Colonic mucosa (tissue), 4 donors: ENCODE measurements around the gene SRSF5. TPM values are rescaled to one million over a fixed set of nuclear protein-coding genes. Genes with fewer than 3 reads are reported as not detected.

Experiments used
- DNase-seq: peaks from one replicate; pipeline ENCODE4 v3.0.0-alpha.2; 2020
- H3K27ac ChIP-seq: fragments of 200-600 bp; one replicate; pipeline ENCODE4 v1.8.0; 2021
- H3K27me3 ChIP-seq: fragments of 200-600 bp; one replicate; pipeline ENCODE4 v1.8.0; 2021
- H3K36me3 ChIP-seq: fragments of 200-600 bp; one replicate; pipeline ENCODE4 v1.8.0; 2021
- H3K4me1 ChIP-seq: fragments of 200-600 bp; one replicate; pipeline ENCODE4 v1.8.0; 2021; ENCODE audit warnings: mild to moderate bottlenecking
- H3K4me3 ChIP-seq: fragments of 200-600 bp; one replicate; pipeline ENCODE4 v1.8.0; 2021
- H3K9ac ChIP-seq, 2 donors: one replicate each; pipeline ENCODE4 v1.7.0; 2013; ENCODE audit warnings: control low read depth in 2 of 2, low read depth in 2 of 2, low read length in 2 of 2
- H3K9me3 ChIP-seq: fragments of 200-600 bp; one replicate; pipeline ENCODE4 v1.8.0; 2021
- intact Hi-C: fragments of 100-400 bp; cut with DNase I; formaldehyde crosslinking; loops from one replicate; pipeline ENCODE4 v1.14.1; 2022
- total RNA-seq, 2 donors: library from RNA; stranded (reverse); fragmentation: NEBNext Ultra II Directional in 1 of 2; extraction: Animal tissue kit (Norgen Biotek cat#: 25700) in 1 of 2; gene quantifications; one replicate each; pipeline ENCODE4 v1.2.1, GENCODE V29; 2021
- TF ChIP-seq, protein P1 (sequence below): fragments of 200-600 bp; IDR thresholded peaks from one replicate; pipeline ENCODE4 v1.8.0; 2022; ENCODE audit warnings: antibody characterized with exemption, mild to moderate bottlenecking
- donor health status: healthy.
- donor health status: DM: no; HTN: no; CAD: no.
- donor health status: DM: no; HTN: no; CAD: no.

SRSF5 gene
- total RNA-seq, 2 donors from 2014 or later: 198 to 206 TPM

DNA sequence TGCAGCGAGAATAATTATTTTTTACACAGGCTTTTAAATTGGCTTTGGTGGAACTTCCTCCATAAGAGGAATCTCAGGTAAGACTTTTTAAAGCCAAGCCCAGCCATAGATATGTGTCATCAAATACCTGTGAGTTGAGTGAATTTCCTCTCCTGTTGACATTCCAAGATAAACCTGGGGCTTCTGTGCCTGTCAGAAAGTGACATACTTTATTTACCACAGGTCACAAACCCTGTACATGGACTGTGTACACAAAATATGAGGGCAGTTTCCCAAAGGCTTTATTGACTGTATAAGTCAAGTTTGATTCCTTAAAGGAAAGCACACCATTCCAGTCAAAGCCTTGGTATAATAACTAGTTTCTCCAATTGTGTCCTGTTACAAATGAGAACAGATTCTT, 25.9 kb upstream of the SRSF5 start:
- H3K27ac ChIP-seq: peak overlapping the region; percentile 3
- H3K4me1 ChIP-seq: no peaks in the 10 kb centered on the region
- H3K9ac ChIP-seq: no peak overlapping the region
- TF ChIP-seq, protein P1, sequence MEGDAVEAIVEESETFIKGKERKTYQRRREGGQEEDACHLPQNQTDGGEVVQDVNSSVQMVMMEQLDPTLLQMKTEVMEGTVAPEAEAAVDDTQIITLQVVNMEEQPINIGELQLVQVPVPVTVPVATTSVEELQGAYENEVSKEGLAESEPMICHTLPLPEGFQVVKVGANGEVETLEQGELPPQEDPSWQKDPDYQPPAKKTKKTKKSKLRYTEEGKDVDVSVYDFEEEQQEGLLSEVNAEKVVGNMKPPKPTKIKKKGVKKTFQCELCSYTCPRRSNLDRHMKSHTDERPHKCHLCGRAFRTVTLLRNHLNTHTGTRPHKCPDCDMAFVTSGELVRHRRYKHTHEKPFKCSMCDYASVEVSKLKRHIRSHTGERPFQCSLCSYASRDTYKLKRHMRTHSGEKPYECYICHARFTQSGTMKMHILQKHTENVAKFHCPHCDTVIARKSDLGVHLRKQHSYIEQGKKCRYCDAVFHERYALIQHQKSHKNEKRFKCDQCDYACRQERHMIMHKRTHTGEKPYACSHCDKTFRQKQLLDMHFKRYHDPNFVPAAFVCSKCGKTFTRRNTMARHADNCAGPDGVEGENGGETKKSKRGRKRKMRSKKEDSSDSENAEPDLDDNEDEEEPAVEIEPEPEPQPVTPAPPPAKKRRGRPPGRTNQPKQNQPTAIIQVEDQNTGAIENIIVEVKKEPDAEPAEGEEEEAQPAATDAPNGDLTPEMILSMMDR: no peak
- DNase-seq: no peak
- H3K27me3 ChIP-seq: no peaks in the 10 kb centered on the region
- intact Hi-C loops: no loop called here
- H3K4me3 ChIP-seq: no peak overlapping the region
- no peaks in the 10 kb centered on the region for H3K36me3 ChIP-seq
- no peaks in the 10 kb centered on the region for H3K9me3 ChIP-seq

DNA sequence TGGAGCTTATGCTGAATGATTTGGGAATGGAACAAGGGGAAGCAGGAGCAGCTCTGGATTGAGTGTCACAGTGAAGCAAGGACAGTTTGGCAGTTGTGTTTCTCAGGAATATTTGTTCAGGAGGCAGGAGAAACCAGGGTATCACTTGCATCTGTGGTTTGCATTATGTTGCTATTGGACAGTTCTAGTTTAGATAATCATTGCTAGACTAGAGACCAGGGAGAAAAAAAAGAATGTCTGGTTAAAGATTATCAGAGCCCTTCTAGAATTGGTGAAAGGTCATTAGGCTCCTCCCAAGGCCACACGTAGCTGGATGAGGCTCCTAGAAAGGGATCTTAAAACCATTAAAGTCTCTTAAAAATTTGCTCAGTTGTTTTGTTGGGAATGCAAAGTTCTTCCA, 17.0 kb upstream of the SRSF5 start:
- no peaks in the 10 kb centered on the region for H3K4me1 ChIP-seq
- DNase-seq: peak; percentile 52
- no peak overlapping the region for H3K4me3 ChIP-seq
- no peaks in the 10 kb centered on the region for H3K9me3 ChIP-seq
- peak overlapping the region; percentile 58 for H3K27ac ChIP-seq
- no peaks in the 10 kb centered on the region for H3K27me3 ChIP-seq
- TF ChIP-seq, protein P1: no peak
- H3K36me3 ChIP-seq: no peaks in the 10 kb centered on the region
- peak overlapping the region in 1 of 2 donors; percentile 58 for H3K9ac ChIP-seq
- intact Hi-C loops: no loop called here

DNA sequence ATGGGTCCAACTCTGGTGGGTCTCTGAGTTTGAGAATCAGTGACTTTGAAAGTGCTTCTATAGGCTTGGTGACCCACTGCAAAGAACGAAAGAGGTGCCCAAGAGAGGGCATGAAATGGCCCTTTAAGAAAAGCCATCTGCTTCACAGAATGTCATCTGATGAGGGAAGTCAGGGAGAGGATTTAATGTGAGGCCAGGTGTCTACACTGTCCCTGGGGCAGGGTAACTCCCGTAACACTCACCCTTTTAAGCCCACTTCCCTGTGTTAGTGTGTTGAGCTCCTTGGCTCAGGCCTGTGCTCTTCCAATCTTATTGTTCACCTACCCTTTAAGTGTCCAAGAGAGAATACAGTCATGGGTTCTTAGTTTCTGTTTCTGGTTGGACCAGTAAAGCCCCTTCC, 16.4 kb upstream of the SRSF5 start:
- TF ChIP-seq, protein P1: no peak
- DNase-seq: no peak
- Histone ChIP-seq H3K27me3 (no peaks in the 10 kb centered on the region), H3K36me3 (no peaks in the 10 kb centered on the region), H3K4me1 (no peaks in the 10 kb centered on the region), H3K27ac (peak overlapping the region; percentile 58), H3K4me3 (no peak overlapping the region), H3K9me3 (no peaks in the 10 kb centered on the region), H3K9ac (peak overlapping the region in 1 of 2 donors; percentile 58)
- intact Hi-C loops: no loop called here

DNA sequence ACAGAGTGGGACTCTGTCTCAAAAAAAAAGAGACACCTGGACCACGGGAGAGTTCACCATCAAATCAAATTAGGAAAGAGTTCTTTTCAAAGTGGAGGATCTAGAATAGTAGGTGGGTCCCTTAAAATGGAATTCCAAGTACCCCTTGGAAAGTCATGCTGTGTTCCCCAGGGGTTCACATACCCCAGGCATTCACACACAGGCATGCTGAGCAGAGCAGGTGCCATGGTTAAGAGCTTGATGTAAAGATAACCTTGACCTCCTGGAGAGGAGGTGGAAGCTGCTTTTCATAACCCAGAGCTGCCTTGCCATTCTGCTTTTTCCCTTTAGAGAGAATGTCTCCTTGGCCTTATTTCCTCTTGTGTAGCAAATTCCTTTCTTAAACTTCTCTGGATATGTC, 14.2 kb upstream of the SRSF5 start:
- Histone ChIP-seq H3K9me3 (no peaks in the 10 kb centered on the region), H3K4me3 (no peak overlapping the region), H3K4me1 (no peaks in the 10 kb centered on the region), H3K36me3 (no peaks in the 10 kb centered on the region), H3K27ac (no peak overlapping the region), H3K9ac (no peak overlapping the region), H3K27me3 (no peaks in the 10 kb centered on the region)
- TF ChIP-seq, protein P1: no peak
- intact Hi-C loops: no loop called here
- no peak for DNase-seq

DNA sequence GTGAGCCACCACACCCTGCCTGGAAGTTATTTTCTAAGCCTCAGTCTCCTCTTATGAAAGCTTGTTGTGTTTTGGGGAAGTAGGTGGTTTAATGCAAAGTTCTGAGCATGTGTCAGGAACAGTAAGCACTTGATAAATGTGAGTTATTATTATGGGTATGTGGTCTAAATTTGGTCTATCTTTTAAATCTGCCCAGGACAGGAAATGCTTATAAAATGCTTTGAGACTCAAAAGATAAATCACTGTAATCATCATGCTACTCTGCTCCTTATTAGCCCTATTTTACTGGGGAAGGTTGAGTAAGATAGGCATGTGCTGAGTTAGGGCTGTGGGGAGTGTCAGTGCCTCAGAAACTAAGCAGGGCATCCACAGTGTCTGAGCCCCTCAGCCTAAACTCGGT, 13.1 kb upstream of the SRSF5 start:
- Histone ChIP-seq H3K9me3 (no peaks in the 10 kb centered on the region), H3K9ac (no peak overlapping the region), H3K36me3 (no peaks in the 10 kb centered on the region), H3K27ac (no peak overlapping the region), H3K27me3 (no peaks in the 10 kb centered on the region), H3K4me1 (no peaks in the 10 kb centered on the region), H3K4me3 (no peak overlapping the region)
- DNase-seq: no peak
- TF ChIP-seq, protein P1: no peak
- intact Hi-C loops: no loop called here

DNA sequence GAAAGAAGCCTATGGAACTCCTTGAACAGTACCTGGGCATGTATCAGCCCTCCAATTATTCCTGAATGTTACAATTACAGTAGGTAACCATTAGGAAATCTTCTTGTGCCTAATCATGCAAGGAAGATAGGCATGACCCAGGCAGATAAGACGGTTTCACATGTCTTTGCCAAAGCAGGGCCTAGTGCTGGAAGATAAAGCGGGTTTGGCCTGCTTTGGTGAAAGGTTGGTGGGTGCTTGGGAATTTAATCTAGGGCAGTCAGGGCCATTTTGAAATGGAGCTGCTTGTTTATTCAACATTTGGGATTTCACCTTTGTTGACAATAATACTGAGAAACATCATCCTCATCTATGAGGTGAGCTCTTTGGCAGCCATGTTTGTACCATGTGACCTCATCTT, 12.5 kb upstream of the SRSF5 start:
- no peak overlapping the region for H3K4me3 ChIP-seq
- H3K4me1 ChIP-seq: no peaks in the 10 kb centered on the region
- H3K27me3 ChIP-seq: no peaks in the 10 kb centered on the region
- DNase-seq: no peak
- intact Hi-C loops: no loop called here
- H3K9me3 ChIP-seq: no peaks in the 10 kb centered on the region
- peak overlapping the region; percentile 74 for H3K27ac ChIP-seq
- TF ChIP-seq, protein P1: no peak
- no peaks in the 10 kb centered on the region for H3K36me3 ChIP-seq
- no peak overlapping the region for H3K9ac ChIP-seq
